ENCODE results near the gene TSPAN10.

Gene TSPAN10

DNA sequence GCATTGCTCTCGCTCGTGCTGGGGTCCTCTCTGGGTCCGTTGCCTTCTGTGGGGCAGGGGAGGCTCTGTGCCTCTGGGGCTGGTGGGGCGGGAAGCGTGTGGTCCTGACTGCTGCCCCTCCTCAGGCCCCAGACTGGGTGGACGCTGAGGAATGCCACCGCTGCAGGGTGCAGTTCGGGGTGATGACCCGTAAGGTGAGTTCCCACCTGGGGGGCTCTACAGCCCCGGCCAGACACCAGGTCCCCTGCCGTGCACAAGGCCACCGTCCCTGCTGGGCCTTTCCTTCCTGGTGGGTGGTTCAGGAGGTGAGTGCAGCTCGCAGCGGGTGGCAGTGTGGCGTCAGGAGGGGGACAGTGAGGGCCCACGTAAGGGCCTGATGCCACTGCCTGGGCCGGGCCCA is 53.6 kb downstream of the TSPAN10 start:
- no peaks in the 10 kb centered on the region for H3K4me1 ChIP-seq (ENCODE audit: control insufficient read depth, insufficient read depth, low read length)
- H3K27me3 ChIP-seq (ENCODE audit: control insufficient read depth, insufficient read depth, low read length): no peaks in the 10 kb centered on the region
- peaks cover 98% of the 10 kb centered on the region for H3K36me3 ChIP-seq (ENCODE audit: control insufficient read depth, insufficient read depth, low read length)
- no peak overlapping the region for H3K4me3 ChIP-seq (ENCODE audit: low read depth, low read length)
- H3K27ac ChIP-seq (ENCODE audit: low read depth, low read length): no peak overlapping the region
- no peaks in the 10 kb centered on the region for H3K9me3 ChIP-seq (ENCODE audit: control insufficient read depth, insufficient read depth, low read depth, low read length)
- H3K9ac ChIP-seq (ENCODE audit: low read length): no peak overlapping the region

DNA sequence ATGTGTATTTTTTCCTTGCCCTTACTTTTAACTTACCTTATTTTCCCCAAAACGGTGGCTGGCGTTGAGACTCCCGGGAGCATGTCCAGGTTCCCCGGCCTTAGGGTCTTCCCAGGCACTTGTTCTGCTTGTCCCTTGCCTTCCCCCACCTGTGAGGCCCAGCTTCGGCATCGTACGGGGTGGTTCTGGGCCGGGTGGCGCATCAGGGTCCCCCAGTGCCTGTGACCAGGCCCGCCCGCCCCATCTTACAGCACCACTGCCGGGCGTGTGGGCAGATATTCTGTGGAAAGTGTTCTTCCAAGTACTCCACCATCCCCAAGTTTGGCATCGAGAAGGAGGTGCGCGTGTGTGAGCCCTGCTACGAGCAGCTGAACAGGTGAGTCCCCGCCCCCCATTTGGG is 54.2 kb downstream of the TSPAN10 start:
- peaks cover 98% of the 10 kb centered on the region for H3K36me3 ChIP-seq (ENCODE audit: control insufficient read depth, insufficient read depth, low read length)

DNA sequence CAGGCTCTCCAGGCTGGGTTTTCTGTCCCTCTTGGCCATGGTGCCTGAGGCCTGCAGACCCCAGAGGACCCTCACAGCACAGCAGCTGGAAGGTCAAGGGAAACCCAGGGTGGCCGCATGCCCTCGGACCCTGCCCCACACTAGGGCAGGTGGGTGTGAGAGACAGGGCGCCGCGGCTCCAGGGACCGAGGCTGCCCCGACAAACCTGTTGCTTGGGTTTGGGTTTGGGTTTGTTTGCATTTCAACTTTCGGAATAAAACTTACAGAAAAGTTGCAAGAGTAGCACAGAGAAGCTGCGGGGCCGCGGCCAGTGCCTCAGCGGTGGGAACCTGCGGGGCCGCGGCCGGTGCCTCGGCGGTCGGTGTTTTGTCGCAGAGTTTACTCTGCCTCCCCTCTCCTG is 54.6 kb downstream of the TSPAN10 start:
- Histone ChIP-seq H3K9ac (ENCODE audit: low read length) (no peak overlapping the region), H3K27me3 (ENCODE audit: control insufficient read depth, insufficient read depth, low read length) (no peaks in the 10 kb centered on the region), H3K4me1 (ENCODE audit: control insufficient read depth, insufficient read depth, low read length) (no peaks in the 10 kb centered on the region), H3K27ac (ENCODE audit: low read depth, low read length) (no peak overlapping the region), H3K9me3 (ENCODE audit: control insufficient read depth, insufficient read depth, low read depth, low read length) (no peaks in the 10 kb centered on the region), H3K36me3 (ENCODE audit: control insufficient read depth, insufficient read depth, low read length) (peaks cover 98% of the 10 kb centered on the region), H3K4me3 (ENCODE audit: low read depth, low read length) (no peak overlapping the region)

More for the DNA sequence above, 54.2 kb downstream of the TSPAN10 start:
- no peaks in the 10 kb centered on the region for H3K9me3 ChIP-seq (ENCODE audit: control insufficient read depth, insufficient read depth, low read depth, low read length)
- H3K9ac ChIP-seq (ENCODE audit: low read length): no peak overlapping the region
- H3K4me3 ChIP-seq (ENCODE audit: low read depth, low read length): no peak overlapping the region
- no peaks in the 10 kb centered on the region for H3K27me3 ChIP-seq (ENCODE audit: control insufficient read depth, insufficient read depth, low read length)
- no peak overlapping the region for H3K27ac ChIP-seq (ENCODE audit: low read depth, low read length)
- no peaks in the 10 kb centered on the region for H3K4me1 ChIP-seq (ENCODE audit: control insufficient read depth, insufficient read depth, low read length)

DNA sequence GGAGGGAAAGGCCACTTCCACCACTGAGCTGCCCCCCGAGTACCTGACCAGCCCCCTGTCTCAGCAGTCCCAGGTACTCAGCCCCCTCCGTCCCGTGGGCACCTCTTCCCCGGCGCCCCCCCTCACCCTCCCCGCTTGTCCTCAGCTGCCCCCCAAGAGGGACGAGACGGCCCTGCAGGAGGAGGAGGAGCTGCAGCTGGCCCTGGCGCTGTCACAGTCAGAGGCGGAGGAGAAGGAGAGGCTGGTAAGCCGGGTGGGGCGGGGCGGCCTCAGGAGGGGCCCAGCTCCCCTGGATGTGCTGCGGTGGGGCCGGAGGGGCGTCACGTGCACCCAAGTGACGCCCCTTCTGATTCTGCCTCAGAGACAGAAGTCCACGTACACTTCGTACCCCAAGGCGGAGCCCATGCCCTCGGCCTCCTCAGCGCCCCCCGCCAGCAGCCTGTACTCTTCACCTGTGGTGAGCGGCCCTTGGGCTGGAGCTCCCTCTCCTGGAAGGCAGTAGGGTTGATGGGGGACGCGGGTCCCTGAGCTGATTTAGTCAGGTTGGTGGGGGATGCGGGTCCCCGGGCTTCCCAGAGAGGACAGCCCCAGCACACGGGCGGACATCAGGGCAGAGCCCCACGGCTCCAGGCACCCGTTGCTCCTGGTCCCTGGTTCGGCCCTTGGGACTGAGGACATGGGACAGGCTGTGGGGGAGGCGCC is 56.7 kb downstream of the TSPAN10 start:
- Histone ChIP-seq H3K9ac (ENCODE audit: low read length) (no peak overlapping the region), H3K4me1 (ENCODE audit: control insufficient read depth, insufficient read depth, low read length) (no peaks in the 10 kb centered on the region), H3K27me3 (ENCODE audit: control insufficient read depth, insufficient read depth, low read length) (no peaks in the 10 kb centered on the region), H3K27ac (ENCODE audit: low read depth, low read length) (no peak overlapping the region), H3K9me3 (ENCODE audit: control insufficient read depth, insufficient read depth, low read depth, low read length) (no peaks in the 10 kb centered on the region), H3K4me3 (ENCODE audit: low read depth, low read length) (no peak overlapping the region), H3K36me3 (ENCODE audit: control insufficient read depth, insufficient read depth, low read length) (peaks cover 97% of the 10 kb centered on the region)

DNA sequence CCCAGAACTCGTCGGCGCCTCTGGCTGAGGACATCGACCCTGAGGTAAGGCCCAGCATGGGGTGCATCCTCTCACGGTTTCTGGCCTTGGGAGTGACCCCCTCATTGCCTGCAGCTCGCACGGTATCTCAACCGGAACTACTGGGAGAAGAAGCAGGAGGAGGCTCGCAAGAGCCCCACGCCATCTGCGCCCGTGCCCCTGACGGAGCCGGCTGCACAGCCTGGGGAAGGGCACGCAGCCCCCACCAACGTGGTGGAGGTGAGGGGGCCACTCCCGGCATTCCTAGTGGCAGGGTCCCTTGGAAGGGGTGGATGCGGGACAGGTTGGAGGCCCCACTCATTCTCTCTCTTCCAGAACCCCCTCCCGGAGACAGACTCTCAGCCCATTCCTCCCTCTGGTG is 57.8 kb downstream of the TSPAN10 start:
- Histone ChIP-seq H3K27ac (ENCODE audit: low read depth, low read length) (no peak overlapping the region), H3K9ac (ENCODE audit: low read length) (no peak overlapping the region), H3K36me3 (ENCODE audit: control insufficient read depth, insufficient read depth, low read length) (peaks cover 93% of the 10 kb centered on the region), H3K9me3 (ENCODE audit: control insufficient read depth, insufficient read depth, low read depth, low read length) (no peaks in the 10 kb centered on the region), H3K4me1 (ENCODE audit: control insufficient read depth, insufficient read depth, low read length) (no peaks in the 10 kb centered on the region), H3K4me3 (ENCODE audit: low read depth, low read length) (no peak overlapping the region), H3K27me3 (ENCODE audit: control insufficient read depth, insufficient read depth, low read length) (no peaks in the 10 kb centered on the region)

DNA sequence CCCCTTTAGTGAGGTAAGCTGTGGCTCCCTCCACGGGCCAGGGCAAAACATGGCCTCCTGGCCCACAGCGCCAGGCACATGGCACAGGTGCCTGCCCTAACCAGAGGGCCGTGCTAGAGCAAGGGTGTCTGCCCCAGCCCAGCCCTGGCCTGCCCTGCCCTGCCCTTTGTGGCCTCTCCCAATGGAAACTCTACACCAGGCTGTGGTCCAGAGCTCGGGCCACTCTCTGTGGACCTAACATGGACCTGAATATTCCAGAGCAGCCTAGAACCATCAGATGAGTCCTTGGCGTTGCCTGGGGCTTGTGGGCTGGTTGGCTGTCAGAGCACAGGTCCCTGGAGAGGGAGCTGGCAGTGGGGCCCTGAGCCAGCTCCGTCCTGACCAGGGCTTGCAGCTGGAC is 58.2 kb downstream of the TSPAN10 start:
- no peak overlapping the region for H3K27ac ChIP-seq (ENCODE audit: low read depth, low read length)
- H3K9me3 ChIP-seq (ENCODE audit: control insufficient read depth, insufficient read depth, low read depth, low read length): no peaks in the 10 kb centered on the region
- no peak overlapping the region for H3K9ac ChIP-seq (ENCODE audit: low read length)
- H3K4me1 ChIP-seq (ENCODE audit: control insufficient read depth, insufficient read depth, low read length): no peaks in the 10 kb centered on the region
- H3K4me3 ChIP-seq (ENCODE audit: low read depth, low read length): no peak overlapping the region
- H3K27me3 ChIP-seq (ENCODE audit: control insufficient read depth, insufficient read depth, low read length): no peaks in the 10 kb centered on the region
- peaks cover 89% of the 10 kb centered on the region for H3K36me3 ChIP-seq (ENCODE audit: control insufficient read depth, insufficient read depth, low read length)

DNA sequence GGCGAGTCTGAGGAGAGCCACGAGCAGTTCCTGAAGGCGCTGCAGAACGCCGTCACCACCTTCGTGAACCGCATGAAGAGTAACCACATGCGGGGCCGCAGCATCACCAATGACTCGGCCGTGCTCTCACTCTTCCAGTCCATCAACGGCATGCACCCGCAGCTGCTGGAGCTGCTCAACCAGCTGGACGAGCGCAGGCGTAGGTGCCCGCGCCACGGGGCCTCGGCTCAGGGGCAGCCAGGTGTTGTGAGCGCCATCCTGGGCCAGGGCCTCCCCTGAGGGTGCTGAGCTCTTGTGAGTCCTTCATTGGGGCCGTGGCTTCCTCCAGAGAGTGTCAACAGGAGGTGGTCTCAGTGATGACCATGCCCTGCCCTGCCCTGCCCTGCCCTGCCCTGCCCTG is 58.8 kb downstream of the TSPAN10 start:
- Histone ChIP-seq H3K4me3 (ENCODE audit: low read depth, low read length) (no peak overlapping the region), H3K4me1 (ENCODE audit: control insufficient read depth, insufficient read depth, low read length) (no peaks in the 10 kb centered on the region), H3K27me3 (ENCODE audit: control insufficient read depth, insufficient read depth, low read length) (no peaks in the 10 kb centered on the region), H3K27ac (ENCODE audit: low read depth, low read length) (no peak overlapping the region), H3K9me3 (ENCODE audit: control insufficient read depth, insufficient read depth, low read depth, low read length) (no peaks in the 10 kb centered on the region), H3K9ac (ENCODE audit: low read length) (no peak overlapping the region), H3K36me3 (ENCODE audit: control insufficient read depth, insufficient read depth, low read length) (peaks cover 86% of the 10 kb centered on the region)

- Histone ChIP-seq H3K27ac (ENCODE audit: low read depth, low read length) (no peak overlapping the region), H3K4me1 (ENCODE audit: control insufficient read depth, insufficient read depth, low read length) (peaks cover under 1% of the 10 kb centered on the region), H3K9me3 (ENCODE audit: control insufficient read depth, insufficient read depth, low read depth, low read length) (no peaks in the 10 kb centered on the region), H3K4me3 (ENCODE audit: low read depth, low read length) (no peak overlapping the region), H3K27me3 (ENCODE audit: control insufficient read depth, insufficient read depth, low read length) (no peaks in the 10 kb centered on the region), H3K36me3 (ENCODE audit: control insufficient read depth, insufficient read depth, low read length) (peaks cover 86% of the 10 kb centered on the region), H3K9ac (ENCODE audit: low read length) (no peak overlapping the region)
Observed at GRCh38 chr17:81696218-81696941, 59.4 kb downstream of the TSPAN10 start.

GRCh38 chr17:81697261-81698044 is 60.5 kb downstream of the TSPAN10 start:
- Histone ChIP-seq H3K4me3 (ENCODE audit: low read depth, low read length) (no peak overlapping the region), H3K9me3 (ENCODE audit: control insufficient read depth, insufficient read depth, low read depth, low read length) (no peaks in the 10 kb centered on the region), H3K27me3 (ENCODE audit: control insufficient read depth, insufficient read depth, low read length) (no peaks in the 10 kb centered on the region), H3K9ac (ENCODE audit: low read length) (no peak overlapping the region), H3K36me3 (ENCODE audit: control insufficient read depth, insufficient read depth, low read length) (peaks cover 85% of the 10 kb centered on the region), H3K4me1 (ENCODE audit: control insufficient read depth, insufficient read depth, low read length) (peaks cover 8% of the 10 kb centered on the region), H3K27ac (ENCODE audit: low read depth, low read length) (no peak overlapping the region)

Data from HUES6 (cell line).